Measurements from ENCODE around the gene PPP1CB. TPM values are rescaled to one million over a fixed set of nuclear protein-coding genes. Genes with fewer than 3 reads are reported as not detected.

The PPP1CB gene
- total and polyA plus RNA-seq, 10 of the 15 experiments (the other 5 are each of a cell fraction or from before 2014, with no cell fraction given), result 37.5 to 176 (median 84.9) TPM

- Histone ChIP-seq H3K27me3 (replicated peaks in 1 of 2; ENCODE audit: control insufficient read depth in 2 of 2, insufficient read depth in 2 of 2, low read length in 1 of 2) (no peaks in the 10 kb centered on the region), H3K27ac (ENCODE audit: control insufficient read depth, insufficient read depth) (no peak overlapping the region), H3K9ac (ENCODE audit: control insufficient read depth, insufficient read depth, low read length) (no peak overlapping the region), H3K4me3 (no peak overlapping the region), H3K4me1 (ENCODE audit: control insufficient read depth, insufficient read depth, low read length) (no peaks in the 10 kb centered on the region), H3K79me2 (ENCODE audit: control insufficient read depth, insufficient read depth, low read length) (peaks cover 90% of the 10 kb centered on the region), H2AFZ (ENCODE audit: control insufficient read depth, low read depth, low read length) (no peak overlapping the region), H3K36me3 (ENCODE audit: control insufficient read depth in 2 of 2, insufficient read depth in 2 of 2, low read length in 1 of 2) (peaks cover 0 to under 1% of the 10 kb centered on the region in 2 experiments; a peak in 2 of 4 replicates), H3K4me2 (ENCODE audit: control insufficient read depth, insufficient read depth) (no peak overlapping the region), H3K9me3 (replicated peaks; ENCODE audit: control insufficient read depth, insufficient read depth, low read length) (peaks cover 1% of the 10 kb centered on the region; the same call in 2 of the 3 replicates), H4K20me1 (ENCODE audit: control insufficient read depth, insufficient read depth) (no peaks in the 10 kb centered on the region; the same call in 1 of the 2 replicates)
- WGBS (ENCODE audit: insufficient coverage, insufficient replicate concordance, low lambda C conversion rate, missing lambda C conversion rate), result 100% methylated on average over 2 of the region's 2 CpGs
- in situ Hi-C loops (cut with MboI), result no loop called here
- no peak for ATAC-seq
- ChIA-PET POLR2A (interaction anchor here (0.6 to 1.0 kb wide), 2 partner anchors 18 to 460 kb away, joined by 5 to 6 read pairs; no protein-coding TSS in a partner anchor), RAD21 (ENCODE audit: unreplicated experiment) (no interaction called here), SMC1A (ENCODE audit: uncharacterized antibody, unreplicated experiment) (interaction anchor here (1.0 to 1.7 kb wide), 2 partner anchors 9 to 172 kb away, joined by 3 to 6 read pairs; no protein-coding TSS in a partner anchor), CTCF (interaction anchor here (1.7 kb wide), 1 partner anchor 172 kb away, joined by 5 read pairs; no protein-coding TSS in a partner anchor)
- intact Hi-C loops (cut with micrococcal nuclease; ENCODE audit: unreplicated experiment), result no loop called here
- no peak for TF ChIP-seq SUPT20H (IDR thresholded peaks at IDR 0.05; ENCODE audit: borderline replicate concordance, control insufficient read depth, low read depth, low read length)
- no peak for TF ChIP-seq MXI1 (IDR thresholded peaks at IDR 0.05; ENCODE audit: low read depth, low read length)
- FAIRE-seq, result no peak
- no peak for DNase-seq (ENCODE audit: low read depth, low spot score)
- no TSS peak for BruUV-seq (replicated peaks)
Observed at GRCh38 chr2:28766070-28766469, 14.4 kb downstream of the PPP1CB start.

- WGBS (ENCODE audit: insufficient coverage, insufficient replicate concordance, low lambda C conversion rate, missing lambda C conversion rate), result 96% methylated on average over 3 of the region's 3 CpGs
- ATAC-seq (no peak), DNase-seq (ENCODE audit: low read depth, low spot score) (no peak), FAIRE-seq (no peak)
- Histone ChIP-seq H3K4me2 (ENCODE audit: control insufficient read depth, insufficient read depth) (no peak overlapping the region), H3K4me1 (ENCODE audit: control insufficient read depth, insufficient read depth, low read length) (no peaks in the 10 kb centered on the region), H3K9ac (ENCODE audit: control insufficient read depth, insufficient read depth, low read length) (no peak overlapping the region), H3K9me3 (replicated peaks; ENCODE audit: control insufficient read depth, insufficient read depth, low read length) (peaks cover 1% of the 10 kb centered on the region; the same call in 2 of the 3 replicates), H3K27ac (ENCODE audit: control insufficient read depth, insufficient read depth) (no peak overlapping the region), H4K20me1 (ENCODE audit: control insufficient read depth, insufficient read depth) (no peaks in the 10 kb centered on the region; the same call in 1 of the 2 replicates), H3K27me3 (replicated peaks in 1 of 2; ENCODE audit: control insufficient read depth in 2 of 2, insufficient read depth in 2 of 2, low read length in 1 of 2) (no peaks in the 10 kb centered on the region), H3K4me3 (no peak overlapping the region), H2AFZ (ENCODE audit: control insufficient read depth, low read depth, low read length) (no peak overlapping the region), H3K79me2 (ENCODE audit: control insufficient read depth, insufficient read depth, low read length) (peaks cover 87% of the 10 kb centered on the region), H3K36me3 (ENCODE audit: control insufficient read depth in 2 of 2, insufficient read depth in 2 of 2, low read length in 1 of 2) (no peaks in the 10 kb centered on the region; a peak in 2 of 4 replicates)
- RAD21 ChIA-PET (ENCODE audit: unreplicated experiment), result no interaction called here
- intact Hi-C loops (cut with micrococcal nuclease; ENCODE audit: unreplicated experiment), result no loop called here
- TSS peak; percentile 4 for BruUV-seq (replicated peaks)
- in situ Hi-C loops (cut with MboI), result no loop called here
- POLR2A ChIA-PET, result no interaction called here
- SMC1A ChIA-PET (ENCODE audit: uncharacterized antibody, unreplicated experiment), result no interaction called here
- CTCF ChIA-PET, result no interaction called here
- no peak for TF ChIP-seq SMC3 (IDR thresholded peaks at IDR 0.05; ENCODE audit: borderline replicate concordance, low read length)
- TF ChIP-seq POLR2AphosphoS5 (IDR thresholded peaks at IDR 0.05; ENCODE audit: low read length), result no peak
- TF ChIP-seq NFYA (IDR thresholded peaks at IDR 0.05; ENCODE audit: borderline replicate concordance, low read depth, low read length), result no peak
- TF ChIP-seq KAT2A (conservative IDR thresholded peaks at IDR 0.05; ENCODE audit: control insufficient read depth, low read depth, low read length), result no peak
- no peak for TF ChIP-seq SMAD5 (IDR thresholded peaks at IDR 0.05; ENCODE audit: low read depth)
- no peak for TF ChIP-seq ZBTB33 (IDR thresholded peaks at IDR 0.05)
- TF ChIP-seq FOXM1 (IDR thresholded peaks at IDR 0.05; ENCODE audit: low read depth, low read length), result no peak
- no peak for TF ChIP-seq EP300 (IDR thresholded peaks at IDR 0.05; ENCODE audit: borderline replicate concordance in 1 of 2, control insufficient read depth in 1 of 2, low read depth in 2 of 2, low read length in 2 of 2)
- no peak for TF ChIP-seq ETV6 (conservative IDR thresholded peaks at IDR 0.05 in 1 of 2, IDR thresholded peaks at IDR 0.05 in 1 of 2; ENCODE audit: borderline replicate concordance in 1 of 2, low read depth in 1 of 2)
- TF ChIP-seq TAF1 (IDR thresholded peaks at IDR 0.05; ENCODE audit: borderline replicate concordance, low read depth, low read length), result no peak
- no peak for TF ChIP-seq IKZF2 (IDR thresholded peaks at IDR 0.05)
- no peak for TF ChIP-seq ATF3 (IDR thresholded peaks at IDR 0.05; ENCODE audit: borderline replicate concordance, extremely low read depth, low read depth, low read length)
- TF ChIP-seq TBL1XR1 (IDR thresholded peaks at IDR 0.05; ENCODE audit: low read depth, low read length), result no peak
- no peak for TF ChIP-seq HDAC6 (IDR thresholded peaks at IDR 0.05; ENCODE audit: unreplicated experiment)
Observed at GRCh38 chr2:28767337-28767736, 15.7 kb downstream of the PPP1CB start.

Measured in GM12878 (cell line).